ENCODE data around the gene CTCFL. TPM values are rescaled to one million over a fixed set of nuclear protein-coding genes. Genes with fewer than 3 reads are reported as not detected.

Gene CTCFL
- total RNA-seq = not detected in 2 replicates

DNA sequence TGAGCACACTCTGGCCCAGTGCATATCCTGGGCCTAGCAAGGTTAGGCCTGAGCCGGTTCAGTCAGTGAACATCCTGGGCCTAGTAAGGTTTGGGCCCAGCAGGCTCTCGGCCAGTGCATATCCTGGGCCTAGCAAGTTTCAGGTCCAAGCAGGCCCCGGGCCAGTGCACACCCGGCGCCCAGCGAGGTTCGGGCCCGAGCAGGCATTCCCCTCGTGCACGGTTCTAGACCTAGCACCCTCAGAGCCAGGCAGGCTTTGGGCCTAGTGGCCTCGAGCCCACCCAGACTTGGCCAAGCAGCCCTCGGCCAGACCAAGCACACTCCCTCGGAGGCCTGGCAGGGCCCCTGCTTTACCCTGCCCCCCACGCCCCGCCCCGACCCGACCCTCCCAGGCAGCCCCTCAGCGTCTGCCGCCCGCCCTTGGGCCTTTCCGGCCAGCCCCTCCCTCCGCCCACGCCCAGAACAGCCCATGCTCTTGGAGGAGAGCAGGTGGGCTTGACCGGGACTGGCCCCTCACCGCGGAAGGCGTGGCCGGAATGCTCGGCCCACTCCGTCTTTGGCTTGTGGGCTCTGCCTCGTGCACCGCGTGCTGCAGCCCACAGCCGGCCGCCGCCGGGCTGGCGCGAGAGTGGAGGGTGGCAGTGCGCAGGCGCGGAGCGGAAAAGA is at the start of gene CTCFL:
Gene CTCFL, minus strand, starts transcription at position 630 of the 666 bp plus-strand sequence. CDS start 935 bp downstream, outside the sequence.
- no peak for DNase-seq (ENCODE audit: low read depth)

GRCh38 chr20:57573894-57574293 is 49.0 kb upstream of the CTCFL start:
- DNase-seq (ENCODE audit: low read depth) = no peak

DNA sequence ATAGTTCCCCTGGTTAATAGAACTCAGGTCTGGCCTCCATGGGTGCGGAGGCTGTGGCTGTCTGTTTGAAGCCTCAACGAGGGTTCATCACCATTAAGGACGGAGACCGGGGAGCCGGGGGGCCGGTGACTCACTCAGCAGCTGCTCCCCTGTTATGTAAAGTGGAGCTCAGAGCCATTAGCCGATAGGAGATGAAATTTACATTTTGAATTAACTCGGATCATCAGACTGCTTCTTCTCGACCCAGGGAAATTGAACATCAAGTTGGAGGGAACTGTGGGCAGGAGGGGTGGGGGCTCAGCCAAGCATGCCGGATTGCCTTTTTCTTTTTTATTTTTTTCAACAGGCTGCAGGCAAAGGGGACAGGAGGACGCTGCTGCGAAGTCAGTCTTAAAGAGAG is 48.3 kb upstream of the CTCFL start:
- DNase-seq (ENCODE audit: low read depth) = no peak

DNA sequence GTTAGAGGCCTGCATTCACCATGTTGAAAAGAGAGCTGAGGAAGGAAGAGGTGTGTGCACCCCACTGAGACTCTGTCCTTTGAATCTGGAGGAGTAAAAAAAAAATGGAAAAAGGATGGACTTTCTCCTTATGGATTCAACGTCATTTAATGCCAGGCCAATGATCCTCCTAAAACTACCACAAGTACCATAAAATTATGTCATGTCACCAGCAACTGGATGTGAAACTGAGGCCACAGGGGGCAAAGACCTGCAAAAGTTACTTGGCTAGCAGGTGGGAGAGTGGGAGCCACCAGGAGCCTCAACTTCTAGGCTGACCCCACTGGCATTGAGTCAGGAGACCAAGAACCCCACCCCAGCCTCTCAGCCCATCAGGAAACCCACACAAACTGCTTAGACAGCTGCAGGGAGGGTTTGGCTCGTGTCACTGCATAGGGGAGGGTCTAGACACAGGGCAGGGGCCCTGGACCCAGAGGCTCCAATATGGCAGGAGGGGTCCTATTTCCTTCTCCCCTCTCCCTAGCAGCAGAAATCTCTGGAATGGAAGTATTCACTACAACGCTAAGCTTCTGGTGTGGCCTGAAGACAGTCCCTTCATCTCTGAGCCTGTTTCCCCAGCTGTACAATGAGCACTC is 47.0 kb upstream of the CTCFL start:
- DNase-seq (ENCODE audit: low read depth) = no peak

DNA sequence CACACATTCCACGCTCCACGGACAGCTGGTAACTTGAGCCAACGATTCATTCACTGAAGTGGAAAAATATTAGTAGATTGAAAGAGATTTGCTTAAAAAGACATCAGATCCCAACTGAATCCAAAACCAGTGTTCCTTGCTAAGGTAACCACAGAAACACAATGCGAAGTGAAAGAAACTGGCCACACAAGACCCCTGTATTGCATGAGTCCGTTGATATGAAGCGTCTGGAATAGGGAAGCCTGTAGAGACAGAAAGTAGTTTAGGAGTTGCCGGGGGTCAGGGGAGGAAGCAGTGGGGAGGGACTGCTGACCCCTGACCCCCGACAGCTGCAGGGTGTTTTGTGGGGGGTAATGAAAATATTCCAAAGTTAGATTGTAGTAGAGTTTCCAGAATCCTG is 46.0 kb upstream of the CTCFL start:
- DNase-seq (ENCODE audit: low read depth) = no peak

GRCh38 chr20:57570145-57570850 is 45.4 kb upstream of the CTCFL start:
- no peak for DNase-seq (ENCODE audit: low read depth)

DNA sequence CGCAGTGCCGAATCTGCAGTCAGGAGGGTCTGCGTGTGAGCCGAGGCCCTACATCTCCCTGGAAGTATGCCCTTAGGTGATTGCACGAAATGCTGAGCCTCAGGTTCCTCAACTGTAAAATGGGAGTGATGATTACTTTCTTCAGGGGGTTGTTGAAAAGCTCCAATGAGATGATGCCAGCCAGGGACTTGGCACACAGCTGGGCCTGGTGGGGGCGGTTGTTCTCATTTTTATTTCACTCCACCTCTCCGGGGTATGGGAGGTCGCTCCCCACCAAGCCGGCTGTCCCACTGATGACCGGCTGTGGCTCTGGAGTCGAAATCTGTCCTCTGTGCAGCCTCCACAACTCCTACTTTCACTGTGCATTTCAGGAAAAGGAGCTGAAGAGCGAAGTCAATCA is 44.0 kb upstream of the CTCFL start:
- no peak for DNase-seq (ENCODE audit: low read depth)

GRCh38 chr20:57568088-57568896 is 43.4 kb upstream of the CTCFL start:
- no peak for DNase-seq (ENCODE audit: low read depth)

GRCh38 chr20:57567471-57568079 is 42.6 kb upstream of the CTCFL start:
- no peak for DNase-seq (ENCODE audit: low read depth)

DNA sequence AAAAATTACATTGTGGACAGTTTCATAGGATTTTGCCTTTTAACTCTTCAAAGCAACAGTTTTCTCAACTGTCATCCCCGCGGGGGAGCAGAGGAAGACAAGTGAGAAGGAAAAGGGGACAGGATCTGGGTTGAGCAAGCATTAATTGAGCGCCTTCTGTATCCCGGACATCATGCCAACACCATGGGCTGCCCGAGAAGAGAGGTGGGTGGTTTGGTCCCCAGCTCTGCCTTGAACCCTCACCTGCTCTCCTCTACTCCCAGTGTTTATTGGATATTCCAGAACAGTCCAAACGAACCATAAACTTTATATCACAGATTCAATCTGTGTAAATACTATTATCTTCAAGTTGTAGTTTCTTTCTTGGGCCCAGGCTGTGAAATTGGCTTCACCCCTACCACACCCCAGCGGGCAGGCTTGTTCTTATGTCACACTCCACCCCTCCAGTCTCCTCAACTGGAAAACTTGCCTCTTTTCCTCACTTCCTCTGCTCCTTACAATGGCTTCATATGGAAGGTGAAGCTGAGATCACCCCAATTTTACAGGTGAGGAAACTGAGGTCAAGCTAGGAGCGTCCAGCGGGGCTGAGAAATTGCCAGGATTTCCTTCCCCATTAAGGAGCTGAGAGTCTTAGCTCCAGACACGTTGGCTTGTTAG is 42.0 kb upstream of the CTCFL start:
- DNase-seq (ENCODE audit: low read depth) = no peak

- no peak for DNase-seq (ENCODE audit: low read depth)
Measured at GRCh38 chr20:57566399-57566798, 41.5 kb upstream of the CTCFL start.

DNA sequence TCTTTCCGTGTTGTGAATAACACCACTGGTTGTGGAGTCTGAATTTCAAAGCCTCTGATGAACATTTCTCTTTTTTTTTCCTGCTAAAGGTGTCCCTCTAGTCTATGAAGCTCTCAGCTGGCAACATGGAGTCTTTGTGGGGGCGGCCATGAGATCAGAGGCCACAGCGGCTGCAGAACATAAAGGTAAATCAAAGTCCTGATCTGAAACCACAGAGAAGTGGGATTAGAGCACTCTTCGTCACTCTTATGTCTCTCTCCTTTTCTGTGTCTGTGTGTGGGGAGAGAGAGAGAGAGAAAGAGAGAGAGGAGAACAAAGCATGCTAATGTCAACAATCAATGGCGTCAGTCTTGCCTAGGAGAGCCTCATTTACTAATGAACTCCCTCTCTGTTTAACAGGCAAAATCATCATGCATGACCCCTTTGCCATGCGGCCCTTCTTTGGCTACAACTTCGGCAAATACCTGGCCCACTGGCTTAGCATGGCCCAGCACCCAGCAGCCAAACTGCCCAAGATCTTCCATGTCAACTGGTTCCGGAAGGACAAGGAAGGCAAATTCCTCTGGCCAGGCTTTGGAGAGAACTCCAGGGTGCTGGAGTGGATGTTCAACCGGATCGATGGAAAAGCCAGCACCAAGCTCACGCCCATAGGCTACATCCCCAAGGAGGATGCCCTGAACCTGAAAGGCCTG is 40.2 kb upstream of the CTCFL start:
- no peak for DNase-seq (ENCODE audit: low read depth)

DNA sequence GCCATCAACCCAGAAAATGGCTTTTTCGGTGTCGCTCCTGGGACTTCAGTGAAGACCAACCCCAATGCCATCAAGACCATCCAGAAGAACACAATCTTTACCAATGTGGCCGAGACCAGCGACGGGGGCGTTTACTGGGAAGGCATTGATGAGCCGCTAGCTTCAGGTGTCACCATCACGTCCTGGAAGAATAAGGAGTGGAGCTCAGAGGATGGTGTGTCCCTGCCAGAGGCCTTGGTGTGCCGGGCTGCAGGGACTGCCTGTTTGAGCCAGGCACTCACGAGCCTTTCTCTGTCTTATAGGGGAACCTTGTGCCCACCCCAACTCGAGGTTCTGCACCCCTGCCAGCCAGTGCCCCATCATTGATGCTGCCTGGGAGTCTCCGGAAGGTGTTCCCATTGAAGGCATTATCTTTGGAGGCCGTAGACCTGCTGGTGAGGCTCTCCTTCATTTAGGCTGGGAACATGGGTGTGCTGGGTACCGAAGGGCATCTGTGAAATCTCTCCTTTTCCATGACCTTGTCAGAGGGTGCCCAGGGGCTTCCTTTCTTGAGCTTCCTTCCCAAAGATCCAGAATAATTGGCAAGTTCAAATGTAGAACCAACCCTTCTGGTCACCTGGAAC is 39.4 kb upstream of the CTCFL start:
- DNase-seq (ENCODE audit: low read depth) = no peak

- no peak for DNase-seq (ENCODE audit: low read depth)
Measured at GRCh38 chr20:57563522-57563921, 38.6 kb upstream of the CTCFL start.

- DNase-seq (ENCODE audit: low read depth) = no peak
Measured at GRCh38 chr20:57562541-57563465, 37.9 kb upstream of the CTCFL start.

- DNase-seq (ENCODE audit: low read depth) = no peak
Measured at GRCh38 chr20:57561356-57562279, 36.7 kb upstream of the CTCFL start.

DNA sequence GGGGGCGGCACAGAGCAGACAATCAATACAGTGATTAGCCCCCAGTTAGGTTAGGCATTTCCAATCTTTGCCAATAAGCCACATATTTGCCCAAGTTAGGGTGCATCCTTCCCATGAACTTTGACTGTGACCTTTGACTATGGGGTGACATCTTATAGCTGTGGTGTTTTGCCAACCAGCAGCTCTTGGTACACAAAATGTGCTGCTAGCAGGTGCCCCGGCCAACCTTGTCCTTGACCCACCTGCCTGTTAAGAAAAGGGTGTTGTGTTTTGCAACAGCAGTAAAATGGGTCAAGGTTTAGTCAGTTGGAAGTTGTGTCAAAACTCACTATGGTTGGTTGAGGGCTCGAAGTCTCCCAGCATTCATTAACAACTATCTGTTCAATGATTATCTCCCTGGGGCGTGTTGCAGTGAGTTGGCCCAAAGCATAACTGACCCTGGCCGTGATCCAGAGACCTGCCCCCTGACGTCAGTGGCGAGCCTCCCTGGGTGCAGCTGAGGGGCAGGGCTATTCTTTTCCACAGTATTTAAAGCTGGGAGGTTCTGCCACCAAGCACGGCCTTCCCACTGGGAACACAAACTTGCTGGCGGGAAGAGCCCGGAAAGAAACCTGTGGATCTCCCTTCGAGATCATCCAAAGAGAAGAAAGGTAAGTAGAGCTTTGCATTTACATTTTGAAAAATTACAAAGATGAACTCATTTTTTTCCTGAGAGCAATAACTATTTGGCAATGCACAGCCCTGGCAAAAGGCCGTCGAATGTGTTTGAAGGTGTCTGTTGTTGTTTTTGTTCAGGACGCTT is 35.8 kb upstream of the CTCFL start, which contains the start of gene PCK1:
Gene PCK1, plus strand, starts transcription at position 557 of the 802 bp plus-strand sequence. CDS start 302 bp downstream, outside the sequence.
- DNase-seq (ENCODE audit: low read depth) = peak; percentile 96

Data from renal cortical epithelial cell (primary cell).